Kidney epithelial cell (primary cell): Measurements from ENCODE around the gene IGF2. TPM values are rescaled to one million over a fixed set of nuclear protein-coding genes. Genes with fewer than 3 reads are reported as not detected.

Experiments
- DNase-seq: peaks from one replicate; pipeline ENCODE4 v3.0.0-alpha.2; 2010; ENCODE audit warnings: low read depth
- H3K27me3 ChIP-seq: 2 replicates; pipeline ENCODE4 v1.6.0; 2011; ENCODE audit warnings: low read length; ENCODE audit not compliant: control insufficient read depth, insufficient read depth
- H3K36me3 ChIP-seq: 2 replicates; pipeline ENCODE4 v1.5.1; 2011; ENCODE audit warnings: low read length; ENCODE audit not compliant: control insufficient read depth, insufficient read depth
- H3K4me3 ChIP-seq: 2 replicates; pipeline ENCODE4 v1.5.1; 2011; ENCODE audit warnings: low read depth, mild to moderate bottlenecking, control low read depth, low read length
- total RNA-seq: library from RNA; depleted of rRNA; stranded (reverse); fragments of >200 nt; gene quantifications from 2 replicates; pipeline ENCODE4 v1.2.3, GENCODE V29; 2015
- TF ChIP-seq, protein P1 (sequence below): IDR thresholded peaks from 2 replicates; pipeline ENCODE4 v1.5.1; 2011; ENCODE audit warnings: mild to moderate bottlenecking, moderate library complexity, low read length, control low read depth, inconsistent platforms; ENCODE audit not compliant: insufficient read depth, poor library complexity, severe bottlenecking

The IGF2 gene
- total RNA-seq, 1 donor from 2014 or later = 8.7 TPM

DNA sequence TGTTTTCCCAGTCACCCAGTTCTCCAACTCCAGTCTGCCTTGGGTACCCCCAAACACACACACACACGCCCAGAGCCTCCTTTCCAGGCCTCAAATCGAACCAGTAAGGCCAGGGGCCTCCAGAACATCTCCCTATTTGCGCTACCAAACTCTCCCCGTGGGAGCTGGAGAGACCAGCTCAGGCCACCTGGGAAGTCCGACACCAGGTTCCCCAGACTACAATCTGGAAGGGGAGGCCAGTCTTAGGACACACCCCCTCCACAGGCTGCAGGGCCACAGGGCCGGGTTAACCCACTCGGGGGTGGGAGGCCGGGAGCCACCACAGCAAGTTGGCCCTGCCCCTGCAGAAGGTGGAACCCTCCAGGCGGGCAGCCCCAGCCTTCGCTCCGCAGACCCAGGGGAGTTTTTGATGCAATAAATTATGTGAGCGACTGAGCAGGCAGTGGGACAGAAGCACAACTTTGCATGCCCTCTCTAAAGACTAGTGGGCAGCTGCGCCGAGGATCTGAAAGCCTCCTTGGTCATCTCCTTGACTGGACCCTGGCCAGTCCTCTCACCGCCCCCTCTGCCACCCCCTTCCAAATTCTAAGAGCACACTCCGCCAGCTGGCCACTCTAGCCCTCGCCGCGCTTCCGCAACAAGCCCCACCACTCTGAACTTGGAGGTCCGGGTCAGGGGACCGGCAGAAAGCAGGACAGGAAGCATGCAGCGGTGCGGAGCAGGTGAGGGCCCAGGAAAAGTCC lies 2.8 kb downstream of the IGF2 start:
- TF ChIP-seq, protein P1, sequence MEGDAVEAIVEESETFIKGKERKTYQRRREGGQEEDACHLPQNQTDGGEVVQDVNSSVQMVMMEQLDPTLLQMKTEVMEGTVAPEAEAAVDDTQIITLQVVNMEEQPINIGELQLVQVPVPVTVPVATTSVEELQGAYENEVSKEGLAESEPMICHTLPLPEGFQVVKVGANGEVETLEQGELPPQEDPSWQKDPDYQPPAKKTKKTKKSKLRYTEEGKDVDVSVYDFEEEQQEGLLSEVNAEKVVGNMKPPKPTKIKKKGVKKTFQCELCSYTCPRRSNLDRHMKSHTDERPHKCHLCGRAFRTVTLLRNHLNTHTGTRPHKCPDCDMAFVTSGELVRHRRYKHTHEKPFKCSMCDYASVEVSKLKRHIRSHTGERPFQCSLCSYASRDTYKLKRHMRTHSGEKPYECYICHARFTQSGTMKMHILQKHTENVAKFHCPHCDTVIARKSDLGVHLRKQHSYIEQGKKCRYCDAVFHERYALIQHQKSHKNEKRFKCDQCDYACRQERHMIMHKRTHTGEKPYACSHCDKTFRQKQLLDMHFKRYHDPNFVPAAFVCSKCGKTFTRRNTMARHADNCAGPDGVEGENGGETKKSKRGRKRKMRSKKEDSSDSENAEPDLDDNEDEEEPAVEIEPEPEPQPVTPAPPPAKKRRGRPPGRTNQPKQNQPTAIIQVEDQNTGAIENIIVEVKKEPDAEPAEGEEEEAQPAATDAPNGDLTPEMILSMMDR = no peak
- Histone ChIP-seq H3K27me3 (peaks cover 92% of the 10 kb centered on the region), H3K36me3 (no peaks in the 10 kb centered on the region), H3K4me3 (no peak overlapping the region)
- DNase-seq = no peak

GRCh38 chr11:2135648-2136201 lies 3.5 kb downstream of the IGF2 start:
- H3K4me3 ChIP-seq = no peak overlapping the region

GRCh38 chr11:2135018-2135569 lies 4.1 kb downstream of the IGF2 start:
- peaks cover 80% of the 10 kb centered on the region for H3K27me3 ChIP-seq

More at GRCh38 chr11:2135648-2136201, 3.5 kb downstream of the IGF2 start:
- TF ChIP-seq, protein P1 = no peak
- H3K27me3 ChIP-seq = peaks cover 87% of the 10 kb centered on the region
- DNase-seq = no peak
- H3K36me3 ChIP-seq = no peaks in the 10 kb centered on the region

DNA sequence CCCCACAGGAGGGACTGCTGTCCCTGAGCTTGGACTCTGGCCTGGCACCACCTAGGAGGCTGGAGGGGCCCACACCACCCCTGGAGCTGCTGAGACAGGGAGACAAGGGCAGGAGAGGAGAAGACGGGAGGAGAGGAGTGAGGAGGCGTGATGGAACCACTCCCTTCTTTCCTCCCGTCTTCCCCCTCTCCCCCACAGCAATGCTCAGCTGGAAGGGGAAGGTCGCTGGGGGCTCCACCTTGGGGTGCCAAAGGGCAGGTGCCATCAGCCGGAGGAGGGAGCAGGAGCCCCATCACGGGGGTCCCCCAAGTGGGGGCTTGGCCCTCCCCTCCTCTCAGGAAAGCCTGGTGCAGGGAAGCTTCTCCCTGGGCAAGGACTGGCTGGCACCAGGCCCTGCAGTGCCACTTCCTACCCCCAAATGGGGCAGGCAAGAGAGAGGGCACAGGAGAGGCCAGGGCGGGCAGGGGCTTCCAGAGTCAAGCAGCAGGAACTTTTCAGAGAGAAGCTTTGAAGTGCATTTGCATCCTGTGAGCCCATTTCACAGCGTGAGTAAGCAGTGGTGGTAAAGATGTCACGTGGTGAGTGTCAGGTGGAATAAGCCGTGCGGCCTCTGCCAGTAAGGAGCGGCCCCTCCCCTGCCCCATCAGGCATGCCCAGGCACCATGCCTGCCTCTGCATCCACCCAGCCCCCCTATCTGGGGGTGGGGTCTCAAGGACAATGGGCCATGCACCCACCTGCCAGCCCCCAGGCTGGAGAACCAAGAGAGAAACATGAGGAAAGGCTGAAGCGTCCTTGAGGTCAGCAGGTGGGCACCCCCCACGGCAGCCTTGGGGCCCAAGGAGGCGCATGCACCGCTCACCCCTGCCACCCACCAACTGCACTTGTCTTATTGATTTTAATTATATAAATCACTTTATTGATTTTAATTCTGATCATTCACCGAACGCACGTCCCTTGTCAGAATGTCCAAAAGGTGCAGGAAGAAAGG lies 4.9 kb downstream of the IGF2 start:
- Histone ChIP-seq H3K27me3 (peaks cover 74% of the 10 kb centered on the region), H3K36me3 (no peaks in the 10 kb centered on the region), H3K4me3 (no peak overlapping the region)
- no peak for DNase-seq
- TF ChIP-seq, protein P1 = no peak

More at GRCh38 chr11:2135018-2135569, 4.1 kb downstream of the IGF2 start:
- DNase-seq = no peak
- H3K36me3 ChIP-seq = no peaks in the 10 kb centered on the region
- TF ChIP-seq, protein P1 = no peak
- H3K4me3 ChIP-seq = no peak overlapping the region

- TF ChIP-seq, protein P1 = no peak
- no peak for DNase-seq
- Histone ChIP-seq H3K36me3 (no peaks in the 10 kb centered on the region), H3K27me3 (peaks cover 68% of the 10 kb centered on the region), H3K4me3 (no peak overlapping the region)
These were observed 5.8 kb downstream of the IGF2 start for GRCh38 chr11:2133241-2134021.
